ENCODE measurements around the gene ARSA.
A peak's percentile ranks its signal among the peaks of the same experiment; 100 is the strongest.

The ARSA gene

DNA sequence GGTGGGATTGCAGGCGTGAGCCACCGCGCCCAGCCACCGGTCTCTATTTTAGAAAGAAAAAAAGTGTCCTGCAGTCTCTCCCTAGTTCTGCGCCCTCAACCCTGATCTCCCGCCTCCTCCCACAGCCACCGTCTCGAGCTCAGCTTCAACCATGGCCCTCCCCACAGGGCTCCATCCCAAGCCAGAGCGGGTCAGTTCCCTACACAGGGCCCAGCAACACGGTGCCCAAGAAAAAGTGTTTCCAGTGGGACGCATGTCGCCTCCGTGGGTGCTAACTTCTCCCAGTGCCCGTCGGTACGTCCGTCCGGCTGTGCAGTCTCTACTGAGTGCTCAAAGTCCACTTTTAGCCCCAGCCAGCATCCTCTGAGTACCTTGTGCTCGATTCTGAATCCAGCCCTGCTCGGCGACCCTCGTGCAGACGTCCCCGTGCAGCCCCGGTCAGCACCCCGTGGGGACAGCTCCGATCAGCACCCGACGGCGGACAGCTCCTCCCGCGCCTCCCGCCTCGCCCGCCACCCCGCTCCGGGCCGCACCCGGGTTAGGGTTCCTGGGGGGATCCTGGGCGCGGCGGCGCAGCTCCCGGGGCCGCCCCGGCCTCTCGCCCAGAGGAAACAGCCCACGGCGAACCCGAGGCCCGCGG, 28.0 kb downstream of the ARSA start (continued):
- TF ChIP-seq ZNF560 (tag by site-specific recombination; IDR thresholded peaks at IDR 0.05; ENCODE audit: borderline replicate concordance) (no peak), ZXDB (tag by site-specific recombination; IDR thresholded peaks at IDR 0.05) (peak; percentile 23; the same call in 1 of the 2 replicates), HOXA7 (CRISPR knock-in tag; IDR thresholded peaks at IDR 0.05; ENCODE audit: borderline replicate concordance) (no peak), ZNF354C (tag by site-specific recombination; IDR thresholded peaks at IDR 0.05; ENCODE audit: borderline replicate concordance, low read depth) (no peak), ZNF670 (tag by site-specific recombination; IDR thresholded peaks at IDR 0.05; ENCODE audit: low read depth) (no peak), ZNF391 (tag by site-specific recombination; IDR thresholded peaks at IDR 0.05; ENCODE audit: borderline replicate concordance, low read depth) (peak; percentile 32; the same call in 1 of the 2 replicates), KLF1 (tag by site-specific recombination; IDR thresholded peaks at IDR 0.05) (peak; percentile 59), KLF10 (tag by site-specific recombination; IDR thresholded peaks at IDR 0.05) (no peak), ZNF16 (tag by site-specific recombination; IDR thresholded peaks at IDR 0.05; ENCODE audit: low read depth) (no peak), ZNF23 (tag by site-specific recombination; IDR thresholded peaks at IDR 0.05; ENCODE audit: borderline replicate concordance) (no peak), ZNF514 (tag by site-specific recombination; IDR thresholded peaks at IDR 0.05) (no peak), ZIC2 (tag by site-specific recombination; IDR thresholded peaks at IDR 0.05) (no peak), ZBTB20 (tag by site-specific recombination; IDR thresholded peaks at IDR 0.05) (peak; percentile 82), ZNF571 (tag by site-specific recombination; IDR thresholded peaks at IDR 0.05) (no peak), ZFP41 (tag by site-specific recombination; IDR thresholded peaks at IDR 0.05; ENCODE audit: borderline replicate concordance) (no peak), ZNF174 (tag by site-specific recombination; IDR thresholded peaks at IDR 0.05) (no peak), ZNF184 (tag by site-specific recombination; IDR thresholded peaks at IDR 0.05) (no peak), ZNF624 (tag by site-specific recombination; IDR thresholded peaks at IDR 0.05) (no peak), ZNF558 (tag by site-specific recombination; IDR thresholded peaks at IDR 0.05) (no peak), ZNF155 (tag by site-specific recombination; IDR thresholded peaks at IDR 0.05) (no peak), ZNF626 (tag by site-specific recombination; IDR thresholded peaks at IDR 0.05) (no peak), ZNF394 (tag by site-specific recombination; IDR thresholded peaks at IDR 0.05; ENCODE audit: borderline replicate concordance) (no peak), ZNF785 (tag by site-specific recombination; IDR thresholded peaks at IDR 0.05) (no peak)
- TF ChIP-seq, protein P1, sequence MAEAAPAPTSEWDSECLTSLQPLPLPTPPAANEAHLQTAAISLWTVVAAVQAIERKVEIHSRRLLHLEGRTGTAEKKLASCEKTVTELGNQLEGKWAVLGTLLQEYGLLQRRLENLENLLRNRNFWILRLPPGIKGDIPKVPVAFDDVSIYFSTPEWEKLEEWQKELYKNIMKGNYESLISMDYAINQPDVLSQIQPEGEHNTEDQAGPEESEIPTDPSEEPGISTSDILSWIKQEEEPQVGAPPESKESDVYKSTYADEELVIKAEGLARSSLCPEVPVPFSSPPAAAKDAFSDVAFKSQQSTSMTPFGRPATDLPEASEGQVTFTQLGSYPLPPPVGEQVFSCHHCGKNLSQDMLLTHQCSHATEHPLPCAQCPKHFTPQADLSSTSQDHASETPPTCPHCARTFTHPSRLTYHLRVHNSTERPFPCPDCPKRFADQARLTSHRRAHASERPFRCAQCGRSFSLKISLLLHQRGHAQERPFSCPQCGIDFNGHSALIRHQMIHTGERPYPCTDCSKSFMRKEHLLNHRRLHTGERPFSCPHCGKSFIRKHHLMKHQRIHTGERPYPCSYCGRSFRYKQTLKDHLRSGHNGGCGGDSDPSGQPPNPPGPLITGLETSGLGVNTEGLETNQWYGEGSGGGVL (tag by site-specific recombination; IDR thresholded peaks at IDR 0.05), result peak; percentile 58
- TF ChIP-seq, protein P2, sequence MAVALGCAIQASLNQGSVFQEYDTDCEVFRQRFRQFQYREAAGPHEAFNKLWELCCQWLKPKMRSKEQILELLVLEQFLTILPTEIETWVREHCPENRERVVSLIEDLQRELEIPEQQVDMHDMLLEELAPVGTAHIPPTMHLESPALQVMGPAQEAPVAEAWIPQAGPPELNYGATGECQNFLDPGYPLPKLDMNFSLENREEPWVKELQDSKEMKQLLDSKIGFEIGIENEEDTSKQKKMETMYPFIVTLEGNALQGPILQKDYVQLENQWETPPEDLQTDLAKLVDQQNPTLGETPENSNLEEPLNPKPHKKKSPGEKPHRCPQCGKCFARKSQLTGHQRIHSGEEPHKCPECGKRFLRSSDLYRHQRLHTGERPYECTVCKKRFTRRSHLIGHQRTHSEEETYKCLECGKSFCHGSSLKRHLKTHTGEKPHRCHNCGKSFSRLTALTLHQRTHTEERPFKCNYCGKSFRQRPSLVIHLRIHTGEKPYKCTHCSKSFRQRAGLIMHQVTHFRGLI (tag by site-specific recombination; IDR thresholded peaks at IDR 0.05), result no peak
- TF ChIP-seq, protein P3, sequence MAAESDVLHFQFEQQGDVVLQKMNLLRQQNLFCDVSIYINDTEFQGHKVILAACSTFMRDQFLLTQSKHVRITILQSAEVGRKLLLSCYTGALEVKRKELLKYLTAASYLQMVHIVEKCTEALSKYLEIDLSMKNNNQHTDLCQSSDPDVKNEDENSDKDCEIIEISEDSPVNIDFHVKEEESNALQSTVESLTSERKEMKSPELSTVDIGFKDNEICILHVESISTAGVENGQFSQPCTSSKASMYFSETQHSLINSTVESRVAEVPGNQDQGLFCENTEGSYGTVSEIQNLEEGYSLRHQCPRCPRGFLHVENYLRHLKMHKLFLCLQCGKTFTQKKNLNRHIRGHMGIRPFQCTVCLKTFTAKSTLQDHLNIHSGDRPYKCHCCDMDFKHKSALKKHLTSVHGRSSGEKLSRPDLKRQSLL (tag by site-specific recombination; IDR thresholded peaks at IDR 0.05), result no peak
- TF ChIP-seq, protein P4, sequence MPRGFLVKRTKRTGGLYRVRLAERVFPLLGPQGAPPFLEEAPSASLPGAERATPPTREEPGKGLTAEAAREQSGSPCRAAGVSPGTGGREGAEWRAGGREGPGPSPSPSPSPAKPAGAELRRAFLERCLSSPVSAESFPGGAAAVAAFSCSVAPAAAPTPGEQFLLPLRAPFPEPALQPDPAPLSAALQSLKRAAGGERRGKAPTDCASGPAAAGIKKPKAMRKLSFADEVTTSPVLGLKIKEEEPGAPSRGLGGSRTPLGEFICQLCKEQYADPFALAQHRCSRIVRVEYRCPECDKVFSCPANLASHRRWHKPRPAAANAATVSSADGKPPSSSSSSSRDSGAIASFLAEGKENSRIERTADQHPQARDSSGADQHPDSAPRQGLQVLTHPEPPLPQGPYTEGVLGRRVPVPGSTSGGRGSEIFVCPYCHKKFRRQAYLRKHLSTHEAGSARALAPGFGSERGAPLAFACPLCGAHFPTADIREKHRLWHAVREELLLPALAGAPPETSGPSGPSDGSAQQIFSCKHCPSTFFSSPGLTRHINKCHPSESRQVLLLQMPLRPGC (tag by site-specific recombination; IDR thresholded peaks at IDR 0.05), result no peak; the same call in 1 of the 2 replicates
- TF ChIP-seq, protein P5, sequence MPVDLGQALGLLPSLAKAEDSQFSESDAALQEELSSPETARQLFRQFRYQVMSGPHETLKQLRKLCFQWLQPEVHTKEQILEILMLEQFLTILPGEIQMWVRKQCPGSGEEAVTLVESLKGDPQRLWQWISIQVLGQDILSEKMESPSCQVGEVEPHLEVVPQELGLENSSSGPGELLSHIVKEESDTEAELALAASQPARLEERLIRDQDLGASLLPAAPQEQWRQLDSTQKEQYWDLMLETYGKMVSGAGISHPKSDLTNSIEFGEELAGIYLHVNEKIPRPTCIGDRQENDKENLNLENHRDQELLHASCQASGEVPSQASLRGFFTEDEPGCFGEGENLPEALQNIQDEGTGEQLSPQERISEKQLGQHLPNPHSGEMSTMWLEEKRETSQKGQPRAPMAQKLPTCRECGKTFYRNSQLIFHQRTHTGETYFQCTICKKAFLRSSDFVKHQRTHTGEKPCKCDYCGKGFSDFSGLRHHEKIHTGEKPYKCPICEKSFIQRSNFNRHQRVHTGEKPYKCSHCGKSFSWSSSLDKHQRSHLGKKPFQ (tag by site-specific recombination; IDR thresholded peaks at IDR 0.05), result no peak
- TF ChIP-seq, protein P6, sequence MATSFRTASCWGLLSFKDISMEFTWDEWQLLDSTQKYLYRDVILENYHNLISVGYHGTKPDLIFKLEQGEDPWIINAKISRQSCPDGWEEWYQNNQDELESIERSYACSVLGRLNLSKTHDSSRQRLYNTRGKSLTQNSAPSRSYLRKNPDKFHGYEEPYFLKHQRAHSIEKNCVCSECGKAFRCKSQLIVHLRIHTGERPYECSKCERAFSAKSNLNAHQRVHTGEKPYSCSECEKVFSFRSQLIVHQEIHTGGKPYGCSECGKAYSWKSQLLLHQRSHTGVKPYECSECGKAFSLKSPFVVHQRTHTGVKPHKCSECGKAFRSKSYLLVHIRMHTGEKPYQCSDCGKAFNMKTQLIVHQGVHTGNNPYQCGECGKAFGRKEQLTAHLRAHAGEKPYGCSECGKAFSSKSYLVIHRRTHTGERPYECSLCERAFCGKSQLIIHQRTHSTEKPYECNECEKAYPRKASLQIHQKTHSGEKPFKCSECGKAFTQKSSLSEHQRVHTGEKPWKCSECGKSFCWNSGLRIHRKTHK (tag by site-specific recombination; IDR thresholded peaks at IDR 0.05), result no peak
- TF ChIP-seq, protein P7, sequence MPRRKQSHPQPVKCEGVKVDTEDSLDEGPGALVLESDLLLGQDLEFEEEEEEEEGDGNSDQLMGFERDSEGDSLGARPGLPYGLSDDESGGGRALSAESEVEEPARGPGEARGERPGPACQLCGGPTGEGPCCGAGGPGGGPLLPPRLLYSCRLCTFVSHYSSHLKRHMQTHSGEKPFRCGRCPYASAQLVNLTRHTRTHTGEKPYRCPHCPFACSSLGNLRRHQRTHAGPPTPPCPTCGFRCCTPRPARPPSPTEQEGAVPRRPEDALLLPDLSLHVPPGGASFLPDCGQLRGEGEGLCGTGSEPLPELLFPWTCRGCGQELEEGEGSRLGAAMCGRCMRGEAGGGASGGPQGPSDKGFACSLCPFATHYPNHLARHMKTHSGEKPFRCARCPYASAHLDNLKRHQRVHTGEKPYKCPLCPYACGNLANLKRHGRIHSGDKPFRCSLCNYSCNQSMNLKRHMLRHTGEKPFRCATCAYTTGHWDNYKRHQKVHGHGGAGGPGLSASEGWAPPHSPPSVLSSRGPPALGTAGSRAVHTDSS (tag by site-specific recombination; IDR thresholded peaks at IDR 0.05), result no peak
